DLD1 (cell line): Measurements from ENCODE around the gene C2CD4C.
"Not testable (repeated sequence)": the region's sequence is repeated elsewhere in the genome, so short reads cannot be mapped to it uniquely, and the experiment has no call there.

Experiments
- in situ Hi-C: cut with HindIII; loops from 2 replicates; pipeline ENCODE4 v1.10.0; 2017; ENCODE audit warnings: low sequenced_read_pairs

Gene C2CD4C

GRCh38 chr19:384799-385169 is 24.2 kb downstream of the C2CD4C start:
- in situ Hi-C loops: no loop called here

- in situ Hi-C loops: no loop called here
These were observed 24.8 kb downstream of the C2CD4C start for GRCh38 chr19:383922-384798.

DNA sequence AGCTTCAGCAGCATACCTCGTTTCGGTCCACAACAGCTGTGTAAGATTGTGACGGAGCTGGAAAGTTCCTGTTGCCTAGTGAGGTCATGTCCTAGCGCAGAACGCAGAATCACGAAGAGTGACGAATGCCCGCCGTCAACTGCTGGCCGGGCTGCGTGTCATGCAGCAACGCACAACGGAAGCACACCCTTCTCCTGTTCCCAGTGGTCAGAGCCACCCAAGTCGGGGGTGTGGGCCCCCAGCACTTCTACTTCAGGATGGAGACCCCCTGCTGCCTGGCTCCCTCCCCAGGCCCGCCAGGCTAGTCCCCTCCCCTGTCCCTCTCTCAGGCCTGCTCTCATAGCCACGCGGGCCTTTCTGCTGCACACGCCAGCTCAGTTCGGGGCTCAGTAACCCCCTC is 25.9 kb downstream of the C2CD4C start:
- in situ Hi-C loops: no loop called here

DNA sequence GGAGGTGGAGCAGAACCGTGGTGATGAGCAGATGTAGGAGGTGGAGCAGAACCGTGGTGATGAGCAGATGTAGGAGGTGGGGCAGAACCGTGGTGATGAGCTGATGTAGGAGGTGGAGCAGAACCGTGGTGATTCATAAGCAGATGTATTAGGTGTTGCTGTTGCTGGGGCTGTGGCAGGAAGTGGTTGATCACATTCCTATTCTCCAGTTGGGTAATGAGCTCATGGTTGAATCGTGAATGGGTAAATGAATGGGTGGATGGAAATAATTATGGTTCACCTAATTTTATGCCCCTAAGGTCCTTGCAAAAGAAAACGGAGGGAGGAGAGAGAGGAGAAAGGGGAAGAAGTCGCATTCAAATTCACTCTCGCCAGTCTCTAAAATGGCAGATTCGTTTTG is 26.4 kb downstream of the C2CD4C start:
- in situ Hi-C loops: not testable (repeated sequence)

GRCh38 chr19:381901-382300 is 27.0 kb downstream of the C2CD4C start:
- in situ Hi-C loops: not testable (repeated sequence)

DNA sequence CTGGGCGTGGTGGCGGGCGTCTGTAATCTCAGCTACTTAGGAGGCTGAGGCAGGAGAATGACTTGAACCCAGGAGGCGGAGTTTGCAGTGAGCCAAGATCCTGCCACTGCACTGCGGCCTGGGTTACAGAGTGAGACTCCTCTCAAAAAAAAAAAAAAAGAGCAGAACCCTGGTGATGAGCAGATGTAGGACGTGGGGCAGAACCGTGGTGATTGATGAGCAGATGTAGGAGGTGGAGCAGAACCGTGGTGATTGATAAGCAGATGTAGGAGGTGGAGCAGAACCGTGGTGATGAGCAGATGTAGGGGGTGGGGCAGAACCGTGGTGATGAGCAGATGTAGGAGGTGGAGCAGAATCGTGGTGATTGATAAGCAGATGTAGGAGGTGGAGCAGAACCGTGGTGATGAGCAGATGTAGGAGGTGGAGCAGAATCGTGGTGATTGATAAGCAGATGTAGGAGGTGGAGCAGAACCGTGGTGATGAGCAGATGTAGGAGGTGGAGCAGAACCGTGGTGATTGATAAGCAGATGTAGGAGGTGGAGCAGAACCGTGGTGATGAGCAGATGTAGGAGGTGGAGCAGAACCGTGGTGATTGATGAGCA is 28.2 kb downstream of the C2CD4C start:
- in situ Hi-C loops: not testable (repeated sequence)

- in situ Hi-C loops: no loop called here
These were observed 29.2 kb downstream of the C2CD4C start for GRCh38 chr19:379796-380195.

GRCh38 chr19:378706-379105 is 30.2 kb downstream of the C2CD4C start:
- in situ Hi-C loops: no loop called here

- in situ Hi-C loops: no loop called here
These were observed 31.0 kb downstream of the C2CD4C start for GRCh38 chr19:377801-378581.

GRCh38 chr19:376111-376470 is 32.9 kb downstream of the C2CD4C start:
- in situ Hi-C loops: no loop called here

GRCh38 chr19:375395-376110 is 33.4 kb downstream of the C2CD4C start:
- in situ Hi-C loops: no loop called here

GRCh38 chr19:374886-375235 is 34.1 kb downstream of the C2CD4C start:
- in situ Hi-C loops: no loop called here

DNA sequence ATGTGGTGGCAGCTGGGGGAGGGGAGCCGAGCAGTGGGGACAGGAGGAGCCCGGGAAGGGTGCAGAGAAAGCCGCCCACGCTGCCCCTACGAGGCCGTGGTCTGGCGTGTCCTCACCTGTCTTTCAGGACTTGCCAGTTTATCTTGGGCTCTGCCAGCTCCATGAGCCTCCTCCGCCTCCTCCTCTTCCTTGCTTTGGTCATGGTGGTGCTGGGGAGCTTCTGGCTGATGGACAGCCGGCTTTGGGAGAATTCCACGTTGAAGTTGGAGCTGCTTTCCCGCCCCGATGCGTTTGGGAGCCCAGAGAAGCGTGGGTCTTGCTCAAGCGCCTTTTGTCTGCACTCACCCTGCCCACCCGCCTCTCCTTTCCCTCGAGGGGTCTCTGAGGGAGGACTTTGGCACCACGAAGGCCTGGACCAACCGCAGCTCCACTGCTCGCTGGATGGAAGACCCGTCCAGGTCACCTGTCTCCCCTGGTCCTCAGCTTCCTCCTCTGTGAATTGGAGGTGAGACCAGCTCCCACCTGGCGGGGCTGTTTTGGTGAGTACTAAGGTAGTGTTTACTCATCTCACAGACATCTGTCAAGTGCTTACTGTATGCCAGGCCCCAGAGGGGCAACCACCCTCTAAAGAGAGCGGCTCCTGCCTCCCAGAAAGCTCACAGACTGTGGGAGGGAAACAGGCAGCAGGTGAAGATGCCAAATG is 34.6 kb downstream of the C2CD4C start:
- in situ Hi-C loops: no loop called here

GRCh38 chr19:373391-374182 is 35.4 kb downstream of the C2CD4C start:
- in situ Hi-C loops: no loop called here

DNA sequence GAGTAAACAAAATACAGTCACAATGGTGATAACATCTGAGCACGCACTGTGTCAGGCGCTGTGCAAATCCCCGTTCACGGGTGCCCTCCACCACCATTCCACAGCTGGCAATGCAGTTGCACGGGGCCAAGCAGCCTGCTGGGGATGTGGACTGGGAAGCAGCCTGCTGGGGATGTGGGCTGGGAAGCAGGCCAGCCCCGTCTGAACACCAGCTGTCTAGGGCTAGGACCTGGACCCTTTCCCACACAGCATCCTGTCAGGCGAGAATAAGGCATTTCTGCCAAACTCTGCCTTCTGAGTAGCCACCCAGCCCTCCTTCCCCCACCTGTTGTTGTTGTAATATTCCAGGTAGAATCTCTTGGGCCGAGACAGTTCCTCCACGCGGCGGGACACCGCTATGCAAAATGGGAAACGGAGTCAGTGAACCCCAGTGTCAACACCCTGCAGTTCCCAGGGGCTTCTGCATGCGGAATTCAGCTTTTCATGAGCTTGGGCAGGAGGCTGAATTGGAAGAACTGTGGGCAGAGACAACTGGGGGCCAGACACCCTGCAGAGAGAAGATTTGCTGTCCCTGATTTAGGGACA is 36.5 kb downstream of the C2CD4C start:
- in situ Hi-C loops: no loop called here

- in situ Hi-C loops: no loop called here
These were observed 37.3 kb downstream of the C2CD4C start for GRCh38 chr19:371501-372168.

DNA sequence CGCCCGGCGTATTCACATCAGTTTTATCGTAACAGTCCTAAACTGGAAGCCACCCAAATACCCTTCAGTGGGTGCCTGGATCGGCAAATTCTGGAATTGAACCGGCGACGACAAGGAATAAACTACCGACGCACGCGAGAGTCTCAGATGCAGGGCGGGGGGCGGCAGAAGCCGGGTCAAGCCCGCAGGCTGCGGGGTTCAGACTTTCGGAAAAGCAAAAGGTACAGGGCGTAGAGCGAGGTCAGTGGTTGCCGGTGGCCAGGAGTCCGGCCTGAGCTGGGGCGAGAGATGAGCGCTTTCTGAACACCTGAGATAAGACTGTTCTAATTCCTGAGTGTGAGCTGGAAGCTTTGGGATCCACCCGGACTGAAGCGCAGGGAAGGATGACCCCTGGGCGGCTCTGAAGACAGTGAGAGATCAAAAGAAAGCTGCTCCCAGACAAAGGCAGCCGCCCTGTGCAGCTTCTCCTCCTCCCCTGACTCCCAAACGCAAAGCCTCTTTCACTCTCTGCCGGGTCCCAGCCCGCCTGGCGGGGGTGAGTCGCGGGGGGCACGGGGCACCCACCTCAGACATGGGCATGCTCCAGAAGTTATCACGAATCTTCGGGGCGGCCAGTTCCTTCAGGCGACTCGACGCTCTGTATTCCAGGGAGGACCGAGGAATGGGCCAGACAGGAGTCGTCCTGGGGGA is 38.2 kb downstream of the C2CD4C start:
- in situ Hi-C loops: no loop called here

DNA sequence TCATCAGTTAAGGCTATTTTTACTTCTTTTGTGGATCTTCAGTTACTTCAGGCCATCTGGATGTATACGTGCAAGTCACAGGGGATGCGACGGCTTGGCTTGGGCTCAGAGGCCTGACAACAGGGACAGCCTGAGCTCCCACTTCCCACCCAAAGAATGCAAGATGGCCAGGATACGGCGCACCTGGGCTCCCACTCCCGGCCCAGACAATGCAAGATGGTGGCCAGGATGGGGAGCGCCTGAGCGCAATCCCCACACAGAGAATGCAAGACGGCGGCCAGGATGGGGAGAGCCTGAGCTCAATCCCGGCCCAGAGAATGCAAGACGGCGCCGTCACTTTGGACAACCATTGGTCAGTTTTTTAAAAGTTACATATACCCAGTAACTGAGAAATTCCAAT is 39.1 kb downstream of the C2CD4C start:
- in situ Hi-C loops: no loop called here
